Adrenal gland (tissue), 5 donors: ENCODE results near the gene NARS2.

Experiments
- CTCF ChIP-seq, 6 experiments: fragments of 450-650 bp in 4 of 6; fragments of 200-600 bp in 2 of 6; sonication (generic) in 1 of 6; IDR thresholded peaks; 1 replicate in 5 of 6; 2 replicates in 1 of 6; pipeline versions ENCODE4 v1.5.1 to v1.8.0; 2016 to 2021; ENCODE audit warnings: antibody characterized with exemption in 6 of 6, mild to moderate bottlenecking in 2 of 6, moderate library complexity in 1 of 6
- POLR2A ChIP-seq, 2 donors: fragments of 450-650 bp; IDR thresholded peaks; one replicate each; pipeline ENCODE4 v1.6.1; 2017; ENCODE audit warnings: antibody characterized with exemption in 2 of 2, mild to moderate bottlenecking in 2 of 2, moderate library complexity in 1 of 2
- donor health status: DM: no; HTN: no; CAD: no.

GRCh38 chr11:78416285-78417174, 158.1 kb downstream of the NARS2 start:
- peak; percentile 26 to 57 (median 52) for TF ChIP-seq CTCF (IDR thresholded peaks at IDR 0.05)
- peak; percentile 22 to 95 for TF ChIP-seq POLR2A (IDR thresholded peaks at IDR 0.05)
